Pancreas (tissue), 10 donors: ENCODE data around the gene CALM1. TPM values are rescaled to one million over a fixed set of nuclear protein-coding genes. Genes with fewer than 3 reads are reported as not detected.

Experiments
- ATAC-seq, 4 donors: fragments of 200-7000 bp; cut with Tn5 transposase; one replicate each; pipeline versions ENCODE4 v1.8.0 to v1.9.1; 2020; ENCODE audit warnings: mild to moderate bottlenecking in 4 of 4, moderate library complexity in 4 of 4
- DNase-seq, 6 donors: peaks; one replicate each; pipeline ENCODE4 v3.0.0-alpha.2; 2020
- FAIRE-seq: peaks from 2 replicates; lab custom pipeline; 2012; peaks lifted over from hg19 to GRCh38; lab: Jason Lieb, UNC
- H3K27ac ChIP-seq, 4 donors: fragments of 200-600 bp; sonication (generic); 1 replicate in 3 of 4; 2 replicates in 1 of 4; pipeline versions ENCODE4 v1.5.0 to v1.8.0; 2020
- H3K27me3 ChIP-seq, 4 donors: fragments of 200-600 bp; one replicate each; pipeline ENCODE4 v1.8.0; 2021
- H3K36me3 ChIP-seq, 3 donors: fragments of 200-600 bp; sonication (generic) in 1 of 3; one replicate each; pipeline versions ENCODE4 v1.5.0 to v1.8.0; 2020 to 2021
- H3K4me1 ChIP-seq, 3 donors: fragments of 200-600 bp; one replicate each; pipeline ENCODE4 v1.8.0; 2021
- H3K4me3 ChIP-seq, 4 donors: fragments of 200-600 bp; sonication (generic) in 2 of 4; one replicate each; pipeline versions ENCODE4 v1.5.0 to v1.8.0; 2020 to 2021
- H3K9me3 ChIP-seq, 4 donors: fragments of 200-600 bp; one replicate each; pipeline ENCODE4 v1.8.0; 2021
- WGBS, 2 donors: extraction: QIAGEN DNeasy Blood & Tissue Kit; methylation state at CpG; one replicate each; pipeline ENCODE4 v1.1.7; 2013; 5-methylcytosine and 5-hydroxymethylcytosine counted together
- intact Hi-C, 3 donors: fragments of 100-400 bp; cut with DNase I; formaldehyde crosslinking; loops; one replicate each; pipeline versions ENCODE4 v1.11.1 to v1.14.2; 2022
- polyA plus RNA-seq, 2 donors: library from polyadenylated mRNA; stranded (reverse); fragments of 200-250 nt; gene quantifications; one replicate each; pipeline ENCODE4 v1.2.3, GENCODE V29; 2013
- total RNA-seq, 6 donors: library from RNA; stranded (reverse); fragmentation: NEBNext Ultra II Directional in 4 of 6; extraction: Animal tissue kit (Norgen Biotek cat#: 25700) in 4 of 6; gene quantifications; one replicate each; pipeline versions ENCODE4 v1.2.1 to v1.2.4, GENCODE V29; 2021 to 2023
- TF ChIP-seq, protein P1 (sequence below), 4 donors: fragments of 200-600 bp; sonication (generic) in 3 of 4; IDR thresholded peaks; one replicate each; pipeline versions ENCODE4 v1.5.0 to v1.8.0; 2021; ENCODE audit warnings: antibody characterized with exemption in 4 of 4
- donor health status: healthy with polysubstance abuse.
- donor health status: DM: no; HTN: no; CAD: no; lungs with moderate emphysema.
- donor health status: DM: no; HTN: no; CAD: no.
- donor health status: control.
- donor health status: control.
- donor health status: Bipolar disorder and iron deficiency.
- donor health status: DM: yes; HTN: yes; CAD: no.
- donor health status: DM: no; HTN: no; CAD: no.
- donor health status: DM: no; HTN: no; CAD: no.
- donor health status: DM: yes; HTN: yes; CAD: no.

The CALM1 gene
- total and polyA plus RNA-seq, 8 donors = 104 to 181 (median 141) TPM

DNA sequence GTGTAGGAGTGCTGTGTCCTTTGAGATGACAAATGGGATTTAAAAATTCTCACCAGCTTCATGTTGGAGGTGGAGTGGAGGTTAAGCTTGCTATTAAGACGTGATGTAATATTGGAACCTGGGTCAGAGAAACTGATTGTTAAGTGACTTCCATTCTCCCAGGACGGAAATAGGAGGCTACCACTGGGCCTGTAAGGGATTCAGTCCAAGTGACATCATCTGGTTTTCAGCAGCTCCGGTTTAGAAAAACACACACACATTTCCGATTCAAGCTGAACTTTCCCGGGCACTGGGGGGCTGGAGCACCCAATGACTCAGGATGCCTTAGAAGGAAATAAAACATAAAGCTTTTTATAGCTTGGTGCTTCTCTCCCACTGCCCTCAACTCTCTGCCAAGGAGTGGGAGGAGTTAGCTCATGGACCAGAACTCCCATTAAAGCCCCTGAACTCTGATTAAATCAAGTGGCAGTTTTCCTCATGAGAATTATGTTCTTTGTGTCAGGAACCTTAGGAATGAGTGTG, 12.4 kb downstream of the CALM1 start:
- Histone ChIP-seq H3K27me3 (no peaks in the 10 kb centered on the region), H3K36me3 (peaks cover 0 to 19% (median 7%) of the 10 kb centered on the region in 3 donors), H3K27ac (peak overlapping the region in 2 of 4 donors; percentile 6 to 64), H3K4me1 (no peaks in the 10 kb centered on the region), H3K9me3 (no peaks in the 10 kb centered on the region), H3K4me3 (no peak overlapping the region)
- DNase-seq (no peak), FAIRE-seq (peak; percentile 82), ATAC-seq (peak; percentile 43 to 89 (median 71))
- WGBS, 2 donors = 18 to 20% methylated on average over 5 of the region's 5 CpGs
- intact Hi-C loops = loop anchor here in 2 of 3 donors (10.0 kb wide), 3 partner anchors 106 to 276 kb away; no protein-coding TSS in a partner anchor
- TF ChIP-seq, protein P1, sequence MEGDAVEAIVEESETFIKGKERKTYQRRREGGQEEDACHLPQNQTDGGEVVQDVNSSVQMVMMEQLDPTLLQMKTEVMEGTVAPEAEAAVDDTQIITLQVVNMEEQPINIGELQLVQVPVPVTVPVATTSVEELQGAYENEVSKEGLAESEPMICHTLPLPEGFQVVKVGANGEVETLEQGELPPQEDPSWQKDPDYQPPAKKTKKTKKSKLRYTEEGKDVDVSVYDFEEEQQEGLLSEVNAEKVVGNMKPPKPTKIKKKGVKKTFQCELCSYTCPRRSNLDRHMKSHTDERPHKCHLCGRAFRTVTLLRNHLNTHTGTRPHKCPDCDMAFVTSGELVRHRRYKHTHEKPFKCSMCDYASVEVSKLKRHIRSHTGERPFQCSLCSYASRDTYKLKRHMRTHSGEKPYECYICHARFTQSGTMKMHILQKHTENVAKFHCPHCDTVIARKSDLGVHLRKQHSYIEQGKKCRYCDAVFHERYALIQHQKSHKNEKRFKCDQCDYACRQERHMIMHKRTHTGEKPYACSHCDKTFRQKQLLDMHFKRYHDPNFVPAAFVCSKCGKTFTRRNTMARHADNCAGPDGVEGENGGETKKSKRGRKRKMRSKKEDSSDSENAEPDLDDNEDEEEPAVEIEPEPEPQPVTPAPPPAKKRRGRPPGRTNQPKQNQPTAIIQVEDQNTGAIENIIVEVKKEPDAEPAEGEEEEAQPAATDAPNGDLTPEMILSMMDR (IDR thresholded peaks at IDR 0.05) = no peak

DNA sequence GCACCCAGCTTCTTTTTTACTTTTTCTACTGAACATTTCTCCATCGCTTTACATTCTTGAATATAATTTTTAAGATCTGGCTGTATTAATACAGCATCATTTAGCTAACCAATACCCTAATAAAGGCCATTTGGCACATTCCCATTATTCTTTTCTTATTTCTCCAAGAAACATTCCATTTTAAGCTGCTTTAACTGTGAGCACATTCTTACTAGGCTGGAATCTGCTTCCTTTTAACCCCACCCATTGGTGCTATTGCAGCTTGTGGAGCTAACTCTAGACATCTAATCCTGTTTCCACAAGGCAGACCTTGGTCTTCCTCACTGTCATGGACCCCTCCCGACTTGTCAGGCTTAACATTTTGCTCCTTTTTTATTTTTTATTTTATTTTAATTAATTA, 15.2 kb downstream of the CALM1 start:
- no peak for DNase-seq
- FAIRE-seq = no peak
- no peaks in the 10 kb centered on the region for H3K36me3 ChIP-seq
- H3K27ac ChIP-seq = no peak overlapping the region
- no peaks in the 10 kb centered on the region for H3K27me3 ChIP-seq
- intact Hi-C loops = no loop called here
- ATAC-seq = no peak
- no peak overlapping the region for H3K4me3 ChIP-seq
- no peaks in the 10 kb centered on the region for H3K4me1 ChIP-seq
- WGBS, 2 donors = 88 to 94% methylated on average over 2 of the region's 2 CpGs
- no peaks in the 10 kb centered on the region for H3K9me3 ChIP-seq
- TF ChIP-seq, protein P1 (IDR thresholded peaks at IDR 0.05) = no peak

DNA sequence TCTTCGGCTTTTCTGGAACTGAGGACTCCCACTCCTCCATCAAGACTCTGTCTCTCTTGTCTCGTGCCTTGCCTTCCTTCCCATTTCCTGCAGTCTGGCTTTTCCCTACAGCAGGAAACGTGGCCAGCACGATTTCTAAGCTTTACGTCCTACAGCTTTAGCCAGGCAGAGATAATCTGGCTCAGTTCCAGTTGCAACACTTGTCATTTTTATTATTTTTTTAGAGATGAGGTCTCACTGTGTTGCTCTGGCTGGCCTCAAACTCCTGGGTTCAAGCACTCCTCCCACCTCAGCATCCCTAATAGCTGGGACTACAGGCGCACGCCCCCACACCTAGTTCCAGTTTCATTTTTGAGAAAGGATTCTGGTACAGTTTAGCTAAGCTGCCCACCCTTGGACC, 19.9 kb downstream of the CALM1 start:
- no peak overlapping the region for H3K4me3 ChIP-seq
- 52 to 56% methylated on average over 7 of the region's 7 CpGs for WGBS, 2 donors
- no peaks in the 10 kb centered on the region for H3K9me3 ChIP-seq
- intact Hi-C loops = no loop called here
- no peak for FAIRE-seq
- no peaks in the 10 kb centered on the region for H3K36me3 ChIP-seq
- no peak for ATAC-seq
- no peak overlapping the region for H3K27ac ChIP-seq
- no peak for DNase-seq
- no peaks in the 10 kb centered on the region for H3K27me3 ChIP-seq
- no peaks in the 10 kb centered on the region for H3K4me1 ChIP-seq
- TF ChIP-seq, protein P1 (IDR thresholded peaks at IDR 0.05) = no peak

DNA sequence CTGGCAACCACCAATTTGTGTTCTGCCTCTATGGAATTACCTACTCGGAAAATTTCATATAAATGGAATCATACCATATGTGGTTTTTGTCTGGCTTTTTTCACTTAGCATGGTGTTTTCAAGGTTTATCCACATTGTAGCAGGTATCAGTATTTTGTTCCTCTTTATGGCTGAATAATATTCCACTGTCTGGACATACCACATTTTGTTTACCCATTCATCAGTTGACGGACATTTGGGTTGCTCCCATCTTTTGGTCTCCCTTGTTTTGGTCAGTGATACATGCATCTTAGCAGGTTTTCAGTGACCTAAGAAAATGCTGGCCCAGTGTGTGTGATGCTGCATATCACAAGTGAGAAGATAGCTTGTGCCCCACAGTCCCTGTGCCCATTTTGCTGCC, 21.2 kb downstream of the CALM1 start:
- no peaks in the 10 kb centered on the region for H3K9me3 ChIP-seq
- H3K4me3 ChIP-seq = no peak overlapping the region
- 92 to 96% methylated on average over 2 of the region's 2 CpGs for WGBS, 2 donors
- intact Hi-C loops = no loop called here
- no peaks in the 10 kb centered on the region for H3K36me3 ChIP-seq
- H3K27me3 ChIP-seq = no peaks in the 10 kb centered on the region
- FAIRE-seq (no peak), ATAC-seq (no peak), DNase-seq (no peak)
- H3K4me1 ChIP-seq = no peaks in the 10 kb centered on the region
- no peak overlapping the region for H3K27ac ChIP-seq
- TF ChIP-seq, protein P1 (IDR thresholded peaks at IDR 0.05) = no peak

DNA sequence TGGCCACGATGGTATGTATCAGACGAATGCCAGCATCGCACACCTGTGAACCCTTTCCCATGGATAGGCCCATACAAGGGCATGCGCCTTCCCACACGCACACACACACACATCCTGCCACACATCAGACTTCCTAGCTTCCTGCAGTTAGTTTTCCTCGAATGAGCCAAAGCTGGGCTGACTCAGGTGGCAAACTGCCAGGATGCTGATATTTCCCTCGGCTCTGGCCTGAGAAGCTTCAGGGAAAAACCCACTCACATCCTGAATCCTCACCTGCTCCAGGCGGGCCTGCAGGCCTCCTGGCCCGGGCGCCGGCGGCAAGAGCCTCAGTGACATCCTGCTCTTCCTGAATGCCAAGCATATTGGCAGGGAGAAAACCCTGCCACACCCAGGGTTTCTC, 22.4 kb downstream of the CALM1 start:
- H3K27me3 ChIP-seq = no peaks in the 10 kb centered on the region
- H3K36me3 ChIP-seq = no peaks in the 10 kb centered on the region
- ATAC-seq = peak; percentile 58 to 88 (median 84)
- no peaks in the 10 kb centered on the region for H3K4me1 ChIP-seq
- peak in 5 of 6 donors; percentile 43 to 71 (median 65) for DNase-seq
- no peak overlapping the region for H3K27ac ChIP-seq
- TF ChIP-seq, protein P1 (IDR thresholded peaks at IDR 0.05) = no peak
- WGBS, 2 donors = 48 to 50% methylated on average over 12 of the region's 12 CpGs
- no peak for FAIRE-seq
- no peaks in the 10 kb centered on the region for H3K9me3 ChIP-seq
- H3K4me3 ChIP-seq = no peak overlapping the region
- intact Hi-C loops = no loop called here
